SK-N-MC (cell line): ENCODE data around the gene ARHGAP31.

Experiments used
- DNase-seq: peaks from one replicate; pipeline ENCODE4 v3.0.0-alpha.2; 2011; ENCODE audit warnings: low read depth, low spot score
- H3K27ac ChIP-seq: fragments of 200-600 bp; sonication (generic); 2 replicates; pipeline ENCODE4 v1.5.1; 2016; ENCODE audit warnings: mixed run types
- H3K36me3 ChIP-seq: fragments of 200-600 bp; sonication (generic); 2 replicates; pipeline ENCODE4 v1.6.1; 2017; ENCODE audit warnings: antibody characterized with exemption, low read length, mixed read lengths; ENCODE audit not compliant: insufficient read depth
- H3K4me3 ChIP-seq: fragments of 200-600 bp; sonication (generic); 2 replicates; pipeline ENCODE4 v1.5.1; 2016
- H3K9ac ChIP-seq: fragments of 200-600 bp; sonication (generic); 2 replicates; pipeline ENCODE4 v1.8.0; 2017; ENCODE audit warnings: mixed run types, mixed read lengths; ENCODE audit not compliant: insufficient read length
- H3K9me3 ChIP-seq: fragments of 200-600 bp; sonication (generic); 2 replicates; pipeline ENCODE4 v1.6.1; 2017; ENCODE audit warnings: low read depth, mild to moderate bottlenecking, antibody characterized with exemption, low read length, moderate library complexity, mixed read lengths
- EZH2 ChIP-seq: fragments of 200-600 bp; sonication (generic); IDR thresholded peaks from one replicate; pipeline ENCODE4 v1.6.1; 2017; ENCODE audit warnings: antibody characterized with exemption
- FOXP2 ChIP-seq: optimal IDR thresholded peaks from 2 replicates; pipeline ENCODE3; 2011; ENCODE audit warnings: mild to moderate bottlenecking, moderate library complexity; ENCODE audit not compliant: insufficient read depth; ENCODE audit errors: extremely low read length, control extremely low read depth
- POLR2AphosphoS5 ChIP-seq: IDR thresholded peaks from 2 replicates; pipeline ENCODE4 v1.6.1; 2012; ENCODE audit warnings: mild to moderate bottlenecking, low read depth, low read length, borderline replicate concordance

ARHGAP31 gene

GRCh38 chr3:119408243-119408950 is 114.2 kb downstream of the ARHGAP31 start:
- Histone ChIP-seq H3K9me3 (no peaks in the 10 kb centered on the region), H3K27ac (no peak overlapping the region), H3K36me3 (no peaks in the 10 kb centered on the region), H3K4me3 (no peak overlapping the region), H3K9ac (no peak overlapping the region)
- no peak for DNase-seq
- no peak for TF ChIP-seq FOXP2
- no peak for TF ChIP-seq EZH2
- TF ChIP-seq POLR2AphosphoS5, result no peak

- no peaks in the 10 kb centered on the region for H3K9me3 ChIP-seq
- peaks cover 4% of the 10 kb centered on the region; the same call in 1 of the 2 replicates for H3K36me3 ChIP-seq
- H3K27ac ChIP-seq, result no peak overlapping the region
- H3K9ac ChIP-seq, result no peak overlapping the region
- no peak overlapping the region for H3K4me3 ChIP-seq
- TF ChIP-seq EZH2 (no peak), POLR2AphosphoS5 (no peak), FOXP2 (no peak)
- DNase-seq, result no peak
Measured at GRCh38 chr3:119409844-119410243, 115.7 kb downstream of the ARHGAP31 start.

GRCh38 chr3:119413603-119414280 is 119.6 kb downstream of the ARHGAP31 start:
- no peak overlapping the region for H3K27ac ChIP-seq
- DNase-seq, result no peak
- no peaks in the 10 kb centered on the region for H3K9me3 ChIP-seq
- peaks cover 4% of the 10 kb centered on the region; the same call in 1 of the 2 replicates for H3K36me3 ChIP-seq
- H3K9ac ChIP-seq, result no peak overlapping the region
- no peak for TF ChIP-seq EZH2
- no peak for TF ChIP-seq POLR2AphosphoS5
- H3K4me3 ChIP-seq, result no peak overlapping the region

GRCh38 chr3:119416873-119417272 is 122.7 kb downstream of the ARHGAP31 start:
- H3K27ac ChIP-seq, result no peak overlapping the region
- no peak overlapping the region for H3K9ac ChIP-seq
- no peak for DNase-seq
- no peak overlapping the region for H3K4me3 ChIP-seq
- H3K9me3 ChIP-seq, result no peaks in the 10 kb centered on the region
- TF ChIP-seq FOXP2 (no peak), POLR2AphosphoS5 (no peak), EZH2 (no peak)
- peaks cover 4% of the 10 kb centered on the region; the same call in 1 of the 2 replicates for H3K36me3 ChIP-seq

- no peaks in the 10 kb centered on the region for H3K9me3 ChIP-seq
- H3K36me3 ChIP-seq, result peaks cover 4% of the 10 kb centered on the region; the same call in 1 of the 2 replicates
- no peak overlapping the region for H3K27ac ChIP-seq
- H3K4me3 ChIP-seq, result no peak overlapping the region
- no peak for TF ChIP-seq FOXP2
- no peak for TF ChIP-seq POLR2AphosphoS5
- TF ChIP-seq EZH2, result no peak
- no peak for DNase-seq
- no peak overlapping the region for H3K9ac ChIP-seq
Measured at GRCh38 chr3:119417771-119418512, 123.8 kb downstream of the ARHGAP31 start.

GRCh38 chr3:119418641-119419040 is 124.5 kb downstream of the ARHGAP31 start:
- TF ChIP-seq FOXP2 (no peak), EZH2 (no peak), POLR2AphosphoS5 (no peak)
- Histone ChIP-seq H3K9ac (no peak overlapping the region), H3K36me3 (peaks cover 4% of the 10 kb centered on the region; the same call in 1 of the 2 replicates), H3K4me3 (no peak overlapping the region), H3K9me3 (no peaks in the 10 kb centered on the region), H3K27ac (no peak overlapping the region)
- DNase-seq, result no peak

- peaks cover 5% of the 10 kb centered on the region; the same call in 1 of the 2 replicates for H3K9me3 ChIP-seq
- H3K27ac ChIP-seq, result no peak overlapping the region
- H3K9ac ChIP-seq, result no peak overlapping the region
- no peak for DNase-seq
- TF ChIP-seq POLR2AphosphoS5 (no peak), FOXP2 (no peak), EZH2 (no peak)
- no peaks in the 10 kb centered on the region for H3K36me3 ChIP-seq
- H3K4me3 ChIP-seq, result no peak overlapping the region
Measured at GRCh38 chr3:119420196-119420595, 126.0 kb downstream of the ARHGAP31 start.

GRCh38 chr3:119427669-119428068 is 133.5 kb downstream of the ARHGAP31 start:
- DNase-seq, result no peak
- Histone ChIP-seq H3K36me3 (peaks cover 46% of the 10 kb centered on the region), H3K9ac (no peak overlapping the region), H3K27ac (no peak overlapping the region), H3K4me3 (no peak overlapping the region), H3K9me3 (peaks cover 24% of the 10 kb centered on the region)
- TF ChIP-seq POLR2AphosphoS5, result no peak
- TF ChIP-seq EZH2, result no peak
- TF ChIP-seq FOXP2, result no peak
